Activated T-cell treated with anti-CD3 and anti-CD28 coated beads, Interleukin-2, amount 50 U/mL, for 24 hours (primary cell): ENCODE measurements around the gene LRFN2.

Source experiments
- DNase-seq: peaks from one replicate; pipeline ENCODE4 v3.0.0-alpha.2; 2020
- H3K27ac Mint-ChIP-seq: 2 replicates; pipeline ENCODE4 v1.8.0; 2020; ENCODE audit warnings: mild to moderate bottlenecking, mixed read lengths
- H3K27me3 Mint-ChIP-seq: 2 replicates; pipeline ENCODE4 v1.8.0; 2020; ENCODE audit warnings: mixed read lengths
- H3K36me3 Mint-ChIP-seq: 2 replicates; pipeline ENCODE4 v1.8.0; 2020; ENCODE audit warnings: low read depth, mixed read lengths
- H3K4me1 Mint-ChIP-seq: 2 replicates; pipeline ENCODE4 v1.8.0; 2020; ENCODE audit warnings: low read depth, mixed read lengths
- H3K4me3 Mint-ChIP-seq: 2 replicates; pipeline ENCODE4 v1.8.0; 2020; ENCODE audit warnings: mild to moderate bottlenecking, moderate library complexity, mixed read lengths
- H3K9me3 Mint-ChIP-seq: 2 replicates; pipeline ENCODE4 v1.8.0; 2020; ENCODE audit warnings: mixed read lengths

LRFN2 gene

GRCh38 chr6:40587240-40588069 is at the start of gene LRFN2:
TSS of gene LRFN2 (minus strand) at chr6:40587364.
- Mint-ChIP-seq H3K4me3 (peak within 1 kb of the TSS; percentile 80), H3K4me1 (peaks cover 24% of the 10 kb centered on the region), H3K36me3 (no peaks in the 10 kb centered on the region), H3K27me3 (peaks cover 67% of the 10 kb centered on the region), H3K9me3 (no peaks in the 10 kb centered on the region), H3K27ac (peak within 1 kb of the TSS; percentile 26)
- peak; percentile 84 for DNase-seq

- H3K27ac Mint-ChIP-seq = no peak overlapping the region
- no peak for DNase-seq
- peaks cover 6% of the 10 kb centered on the region for H3K27me3 Mint-ChIP-seq
- no peak overlapping the region for H3K4me3 Mint-ChIP-seq
- no peaks in the 10 kb centered on the region for H3K9me3 Mint-ChIP-seq
- H3K4me1 Mint-ChIP-seq = no peaks in the 10 kb centered on the region
- H3K36me3 Mint-ChIP-seq = no peaks in the 10 kb centered on the region
Observed at GRCh38 chr6:40634429-40634828, 47.3 kb upstream of the LRFN2 start.

DNA sequence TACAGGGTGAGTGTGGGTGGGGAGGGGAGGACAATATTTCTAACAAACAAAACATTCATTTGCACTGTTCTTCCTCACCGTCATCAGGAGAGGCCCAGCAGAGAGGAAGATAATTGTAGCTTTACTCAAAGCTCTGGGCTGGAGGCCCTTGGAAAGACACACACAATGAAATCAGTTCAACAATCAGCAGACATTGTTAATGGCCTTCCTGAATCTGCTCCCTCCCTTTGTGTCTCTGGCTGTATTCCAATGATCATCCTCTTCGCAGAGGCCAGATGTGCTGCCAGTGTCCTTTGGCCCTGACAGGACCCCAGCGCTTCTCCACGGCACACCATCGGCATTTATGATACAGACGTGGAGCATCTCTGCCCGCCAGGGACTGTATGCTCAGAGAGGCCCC is 44.6 kb upstream of the LRFN2 start:
- Mint-ChIP-seq H3K36me3 (no peaks in the 10 kb centered on the region), H3K4me3 (no peak overlapping the region), H3K4me1 (no peaks in the 10 kb centered on the region), H3K27ac (no peak overlapping the region), H3K27me3 (peaks cover 6% of the 10 kb centered on the region), H3K9me3 (no peaks in the 10 kb centered on the region)
- no peak for DNase-seq

DNA sequence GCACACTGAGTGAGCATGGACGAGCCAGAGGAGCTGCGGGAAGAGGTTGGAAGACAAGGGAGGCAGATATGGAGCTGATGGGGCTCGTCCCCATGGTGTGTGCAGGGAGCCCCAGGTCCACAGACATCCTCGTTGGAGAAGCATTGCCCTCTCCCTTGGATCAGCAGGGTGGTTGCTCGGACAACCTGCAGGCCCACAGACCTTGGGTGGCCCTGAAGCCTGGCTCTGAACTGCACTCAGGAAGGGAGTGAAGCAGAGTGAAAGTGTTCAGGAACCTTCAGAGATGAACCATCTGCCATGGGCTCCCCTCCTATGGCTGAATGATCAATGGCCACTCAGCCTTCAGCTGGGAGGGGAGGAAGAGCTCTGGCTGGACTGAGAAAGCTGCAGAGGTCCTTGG is 43.3 kb upstream of the LRFN2 start:
- no peak overlapping the region for H3K4me3 Mint-ChIP-seq
- H3K9me3 Mint-ChIP-seq = peaks cover 5% of the 10 kb centered on the region
- H3K36me3 Mint-ChIP-seq = no peaks in the 10 kb centered on the region
- DNase-seq = no peak
- H3K27ac Mint-ChIP-seq = no peak overlapping the region
- H3K4me1 Mint-ChIP-seq = no peaks in the 10 kb centered on the region
- peaks cover 6% of the 10 kb centered on the region for H3K27me3 Mint-ChIP-seq

GRCh38 chr6:40630051-40630450 is 42.9 kb upstream of the LRFN2 start:
- peaks cover 5% of the 10 kb centered on the region for H3K9me3 Mint-ChIP-seq
- no peaks in the 10 kb centered on the region for H3K4me1 Mint-ChIP-seq
- no peak for DNase-seq
- H3K27me3 Mint-ChIP-seq = peaks cover 6% of the 10 kb centered on the region
- H3K27ac Mint-ChIP-seq = no peak overlapping the region
- no peaks in the 10 kb centered on the region for H3K36me3 Mint-ChIP-seq
- H3K4me3 Mint-ChIP-seq = no peak overlapping the region

DNA sequence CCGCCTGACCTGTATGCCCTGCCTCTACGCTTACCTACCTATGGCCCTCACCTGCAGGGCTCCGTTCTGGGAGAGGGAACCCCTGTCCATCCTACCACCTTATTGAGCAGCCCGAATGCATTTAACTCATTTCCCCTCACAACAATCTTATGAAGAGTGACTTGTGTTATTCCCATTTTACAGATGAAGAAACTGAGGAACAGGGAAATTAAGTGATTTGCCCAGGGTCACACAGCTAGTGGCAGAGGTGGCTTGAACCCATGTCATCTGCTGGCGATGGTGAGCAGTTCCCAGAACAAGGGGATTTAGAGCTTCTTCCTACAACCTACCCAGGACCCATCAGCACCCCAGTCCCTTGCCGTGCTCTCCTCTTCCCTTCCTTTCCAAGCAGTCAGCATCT is 42.3 kb upstream of the LRFN2 start:
- peaks cover 5% of the 10 kb centered on the region for H3K9me3 Mint-ChIP-seq
- DNase-seq = no peak

DNA sequence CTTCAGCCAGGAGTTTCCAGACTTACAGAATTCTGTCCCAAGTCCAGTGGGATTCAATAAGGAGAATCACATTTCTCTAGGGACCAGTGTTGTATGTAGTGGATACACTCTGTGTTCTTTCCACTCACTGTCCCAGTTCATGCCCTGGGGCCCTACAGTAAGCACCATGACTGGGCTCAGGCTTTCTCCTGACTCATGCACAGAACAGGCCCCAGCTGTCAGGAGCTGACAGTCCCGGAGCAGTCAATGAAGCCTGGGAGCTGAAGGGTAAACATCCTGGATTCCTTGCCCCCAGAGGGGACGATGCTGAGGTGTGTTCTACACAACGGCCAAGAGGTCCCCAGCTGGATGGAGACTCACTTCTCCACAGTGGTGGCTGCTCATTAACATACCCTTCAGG is 40.2 kb upstream of the LRFN2 start:
- no peaks in the 10 kb centered on the region for H3K4me1 Mint-ChIP-seq
- H3K4me3 Mint-ChIP-seq = no peak overlapping the region
- H3K9me3 Mint-ChIP-seq = peaks cover 5% of the 10 kb centered on the region
- DNase-seq = no peak
- no peaks in the 10 kb centered on the region for H3K36me3 Mint-ChIP-seq
- peaks cover 6% of the 10 kb centered on the region for H3K27me3 Mint-ChIP-seq
- no peak overlapping the region for H3K27ac Mint-ChIP-seq

More for the DNA sequence above, 42.3 kb upstream of the LRFN2 start:
- peaks cover 6% of the 10 kb centered on the region for H3K27me3 Mint-ChIP-seq
- no peak overlapping the region for H3K4me3 Mint-ChIP-seq
- H3K27ac Mint-ChIP-seq = no peak overlapping the region
- H3K4me1 Mint-ChIP-seq = no peaks in the 10 kb centered on the region
- H3K36me3 Mint-ChIP-seq = no peaks in the 10 kb centered on the region

DNA sequence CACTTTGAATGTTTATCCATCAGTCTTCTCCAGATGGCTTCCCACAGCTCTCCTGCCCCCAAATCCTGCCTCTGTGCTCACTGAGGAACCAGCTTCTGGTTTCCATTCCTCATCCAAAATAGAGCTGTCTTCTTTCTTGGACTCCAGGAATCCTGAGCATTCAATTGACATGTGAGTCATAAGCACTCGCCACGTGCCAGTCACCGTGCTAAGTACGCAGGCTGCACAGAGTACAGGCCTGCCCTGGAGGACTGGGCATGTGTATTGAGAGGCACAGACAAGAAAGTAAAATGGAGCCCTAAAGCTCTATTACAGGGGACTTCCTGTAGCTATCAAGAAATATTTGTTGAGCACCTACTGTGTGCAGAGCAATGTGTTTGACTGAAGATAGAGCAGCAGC is 39.7 kb upstream of the LRFN2 start:
- peaks cover 5% of the 10 kb centered on the region for H3K9me3 Mint-ChIP-seq
- H3K27me3 Mint-ChIP-seq = peaks cover 6% of the 10 kb centered on the region
- no peak for DNase-seq
- H3K4me1 Mint-ChIP-seq = no peaks in the 10 kb centered on the region
- H3K36me3 Mint-ChIP-seq = no peaks in the 10 kb centered on the region
- H3K27ac Mint-ChIP-seq = no peak overlapping the region
- no peak overlapping the region for H3K4me3 Mint-ChIP-seq

- H3K36me3 Mint-ChIP-seq = no peaks in the 10 kb centered on the region
- H3K27me3 Mint-ChIP-seq = peaks cover 14% of the 10 kb centered on the region
- DNase-seq = no peak
- H3K4me3 Mint-ChIP-seq = no peak overlapping the region
- H3K27ac Mint-ChIP-seq = no peak overlapping the region
- H3K9me3 Mint-ChIP-seq = peaks cover 5% of the 10 kb centered on the region
- H3K4me1 Mint-ChIP-seq = no peaks in the 10 kb centered on the region
Observed at GRCh38 chr6:40623932-40624331, 36.8 kb upstream of the LRFN2 start.

DNA sequence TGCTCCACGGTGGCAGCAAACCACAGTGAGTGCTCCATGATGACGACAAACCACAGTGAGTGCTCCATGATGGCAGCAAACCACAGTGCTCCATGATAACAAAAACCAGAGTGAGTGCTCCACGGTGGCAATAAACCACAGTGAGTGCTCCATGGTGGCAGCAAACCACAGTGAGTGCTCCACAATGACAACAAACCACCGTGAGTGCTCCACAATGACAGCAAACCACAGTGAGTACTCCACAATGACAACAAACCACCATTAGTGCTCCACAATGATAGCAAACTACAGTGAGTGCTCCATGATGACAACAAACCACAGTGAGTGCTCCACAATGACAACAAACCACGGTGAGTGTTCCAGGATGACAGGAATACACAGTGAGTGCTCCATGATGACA is 36.0 kb upstream of the LRFN2 start:
- H3K4me1 Mint-ChIP-seq = no peaks in the 10 kb centered on the region
- no peak overlapping the region for H3K27ac Mint-ChIP-seq
- peaks cover 5% of the 10 kb centered on the region for H3K9me3 Mint-ChIP-seq
- no peak for DNase-seq
- no peak overlapping the region for H3K4me3 Mint-ChIP-seq
- H3K27me3 Mint-ChIP-seq = peaks cover 22% of the 10 kb centered on the region
- no peaks in the 10 kb centered on the region for H3K36me3 Mint-ChIP-seq

DNA sequence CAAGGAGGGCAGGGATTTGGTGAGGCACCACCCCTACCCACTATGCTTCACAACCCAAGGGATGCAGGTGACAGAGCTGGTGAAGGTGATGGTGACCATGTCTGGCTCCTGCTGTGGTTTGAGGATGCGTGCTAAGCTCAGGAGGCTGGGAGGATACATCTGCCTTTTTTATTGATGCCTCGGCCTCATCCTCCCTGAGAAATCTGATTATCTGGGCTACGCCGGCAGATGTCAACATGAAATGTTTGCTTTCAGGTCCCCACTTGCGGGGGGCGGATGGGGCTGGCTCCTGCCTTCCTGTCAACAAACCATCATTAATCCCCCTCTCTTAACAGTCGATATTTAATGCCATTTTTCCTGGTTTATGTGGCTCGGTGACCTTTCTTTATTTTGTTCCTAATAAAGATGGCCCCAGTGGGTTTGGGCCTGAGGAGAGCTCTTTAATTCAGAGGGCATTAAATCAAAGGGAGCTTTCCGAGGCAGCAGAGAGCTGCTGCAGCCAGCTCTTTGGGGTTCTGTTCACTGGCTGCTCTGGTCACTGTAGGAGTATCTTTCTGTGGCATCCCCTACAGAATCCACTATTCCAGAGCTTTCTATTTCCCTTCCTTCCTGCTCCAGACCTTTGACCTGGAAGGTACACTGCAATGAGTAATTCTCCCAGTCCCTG is 33.5 kb upstream of the LRFN2 start:
- Mint-ChIP-seq H3K36me3 (no peaks in the 10 kb centered on the region), H3K27ac (no peak overlapping the region), H3K4me3 (no peak overlapping the region), H3K4me1 (no peaks in the 10 kb centered on the region), H3K9me3 (peaks cover 2% of the 10 kb centered on the region), H3K27me3 (peaks cover 36% of the 10 kb centered on the region)
- DNase-seq = no peak

- H3K27me3 Mint-ChIP-seq = peaks cover 74% of the 10 kb centered on the region
Observed at GRCh38 chr6:40614671-40615070, 27.5 kb upstream of the LRFN2 start.

DNA sequence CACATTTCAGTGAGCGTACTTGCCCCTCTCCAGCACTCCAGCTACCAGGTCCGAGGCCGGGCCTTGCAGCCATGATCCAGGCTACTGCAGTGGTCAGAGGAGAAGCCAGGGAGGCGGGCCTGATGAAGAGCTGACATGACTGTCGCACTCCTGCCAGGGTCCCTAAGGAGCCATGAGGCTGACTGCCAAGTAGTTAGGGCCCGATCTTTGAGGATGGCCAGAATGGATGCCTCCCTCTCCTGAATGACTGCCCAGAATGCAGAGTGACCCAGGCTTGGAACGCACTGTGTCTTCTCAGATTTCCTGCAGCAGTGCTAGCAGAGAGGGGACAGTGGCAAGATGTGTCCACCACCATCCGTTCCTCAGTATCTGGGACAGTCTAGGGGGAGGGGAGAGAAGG is 24.7 kb upstream of the LRFN2 start:
- Mint-ChIP-seq H3K4me1 (no peaks in the 10 kb centered on the region), H3K36me3 (no peaks in the 10 kb centered on the region), H3K27ac (no peak overlapping the region), H3K9me3 (no peaks in the 10 kb centered on the region), H3K27me3 (peaks cover 66% of the 10 kb centered on the region), H3K4me3 (no peak overlapping the region)
- DNase-seq = no peak

More at GRCh38 chr6:40614671-40615070, 27.5 kb upstream of the LRFN2 start:
- H3K36me3 Mint-ChIP-seq = no peaks in the 10 kb centered on the region
- H3K27ac Mint-ChIP-seq = no peak overlapping the region
- DNase-seq = no peak
- no peak overlapping the region for H3K4me3 Mint-ChIP-seq
- no peaks in the 10 kb centered on the region for H3K9me3 Mint-ChIP-seq
- H3K4me1 Mint-ChIP-seq = no peaks in the 10 kb centered on the region

DNA sequence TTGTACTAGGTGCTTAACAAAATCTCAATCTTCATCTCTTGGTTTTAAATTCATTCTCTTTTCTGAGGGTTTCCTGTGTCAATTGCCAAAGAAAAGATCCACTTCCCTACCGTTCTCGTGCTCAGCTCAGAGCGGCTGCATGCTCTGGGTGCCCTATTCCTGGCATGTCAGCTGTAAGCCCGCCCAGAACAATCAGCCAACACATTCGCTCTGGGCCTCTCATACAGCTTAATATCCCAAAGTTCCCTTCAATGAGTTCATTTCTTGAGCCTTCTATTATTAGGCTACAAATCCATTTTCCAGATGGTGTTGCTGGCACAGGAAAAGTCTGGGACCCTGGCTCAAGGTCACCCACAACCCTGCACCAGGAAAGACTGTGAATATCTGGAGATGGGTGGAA is 24.3 kb upstream of the LRFN2 start:
- Mint-ChIP-seq H3K27me3 (peaks cover 63% of the 10 kb centered on the region), H3K4me3 (no peak overlapping the region), H3K9me3 (no peaks in the 10 kb centered on the region), H3K27ac (no peak overlapping the region), H3K36me3 (no peaks in the 10 kb centered on the region), H3K4me1 (no peaks in the 10 kb centered on the region)
- no peak for DNase-seq

DNA sequence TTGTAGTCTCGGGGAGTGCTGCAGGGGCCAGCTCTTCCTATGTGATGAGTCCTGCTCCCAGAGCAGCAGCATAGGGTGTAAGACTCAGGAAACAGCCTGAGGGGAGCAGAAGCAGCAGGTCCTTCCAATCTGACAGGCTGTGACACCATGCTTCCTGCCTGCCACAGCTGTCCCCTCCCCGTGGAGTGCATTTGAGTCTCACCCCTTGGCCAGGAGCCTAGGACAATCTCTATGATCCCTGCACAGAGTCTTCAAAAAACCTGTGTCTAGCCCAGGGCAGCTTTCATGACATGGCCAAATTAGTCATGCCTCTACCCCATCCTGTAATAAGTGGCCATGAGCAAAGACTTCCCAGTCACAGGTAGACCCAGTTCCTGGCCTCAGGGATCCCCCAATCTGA is 23.1 kb upstream of the LRFN2 start:
- H3K27me3 Mint-ChIP-seq = peaks cover 63% of the 10 kb centered on the region
- H3K27ac Mint-ChIP-seq = no peak overlapping the region
- no peaks in the 10 kb centered on the region for H3K36me3 Mint-ChIP-seq
- H3K4me3 Mint-ChIP-seq = no peak overlapping the region
- H3K9me3 Mint-ChIP-seq = no peaks in the 10 kb centered on the region
- no peaks in the 10 kb centered on the region for H3K4me1 Mint-ChIP-seq
- DNase-seq = no peak
